Kidney epithelial cell (primary cell): Measurements from ENCODE around the gene CFAP61. TPM values are rescaled to one million over a fixed set of nuclear protein-coding genes. Genes with fewer than 3 reads are reported as not detected.
A peak's percentile ranks its signal among the peaks of the same experiment; 100 is the strongest.

Experiments
- DNase-seq: peaks from one replicate; pipeline ENCODE4 v3.0.0-alpha.2; 2010; ENCODE audit warnings: low read depth
- H3K27me3 ChIP-seq: 2 replicates; pipeline ENCODE4 v1.6.0; 2011; ENCODE audit warnings: low read length; ENCODE audit not compliant: control insufficient read depth, insufficient read depth
- H3K36me3 ChIP-seq: 2 replicates; pipeline ENCODE4 v1.5.1; 2011; ENCODE audit warnings: low read length; ENCODE audit not compliant: control insufficient read depth, insufficient read depth
- H3K4me3 ChIP-seq: 2 replicates; pipeline ENCODE4 v1.5.1; 2011; ENCODE audit warnings: low read depth, mild to moderate bottlenecking, control low read depth, low read length
- total RNA-seq: library from RNA; depleted of rRNA; stranded (reverse); fragments of >200 nt; gene quantifications from 2 replicates; pipeline ENCODE4 v1.2.3, GENCODE V29; 2015
- TF ChIP-seq, protein P1 (sequence below): IDR thresholded peaks from 2 replicates; pipeline ENCODE4 v1.5.1; 2011; ENCODE audit warnings: mild to moderate bottlenecking, moderate library complexity, low read length, control low read depth, inconsistent platforms; ENCODE audit not compliant: insufficient read depth, poor library complexity, severe bottlenecking

CFAP61 gene
- total RNA-seq, 1 donor from 2014 or later: not detected

DNA sequence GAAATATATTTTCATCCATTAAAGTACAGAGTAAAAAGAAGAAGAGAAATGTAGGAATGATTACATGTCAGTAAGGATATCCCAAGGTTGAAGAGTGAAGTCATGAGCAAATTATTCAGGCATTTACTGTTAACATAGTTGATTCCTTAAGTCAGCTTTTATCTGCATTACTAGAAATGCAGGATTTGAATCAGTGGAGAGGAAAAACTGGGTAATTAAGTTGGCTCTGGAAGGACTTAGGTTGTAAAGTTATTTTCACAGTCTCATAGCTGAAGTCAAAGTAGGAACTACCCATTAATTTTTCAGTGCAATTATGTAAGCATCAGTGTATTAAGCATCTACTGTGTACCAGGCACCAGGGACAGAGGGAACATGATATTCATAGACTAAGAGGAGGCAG, 27.4 kb upstream of the CFAP61 start:
- H3K27me3 ChIP-seq: no peaks in the 10 kb centered on the region
- peak; percentile 47 for DNase-seq
- H3K4me3 ChIP-seq: no peak overlapping the region
- H3K36me3 ChIP-seq: no peaks in the 10 kb centered on the region
- TF ChIP-seq, protein P1, sequence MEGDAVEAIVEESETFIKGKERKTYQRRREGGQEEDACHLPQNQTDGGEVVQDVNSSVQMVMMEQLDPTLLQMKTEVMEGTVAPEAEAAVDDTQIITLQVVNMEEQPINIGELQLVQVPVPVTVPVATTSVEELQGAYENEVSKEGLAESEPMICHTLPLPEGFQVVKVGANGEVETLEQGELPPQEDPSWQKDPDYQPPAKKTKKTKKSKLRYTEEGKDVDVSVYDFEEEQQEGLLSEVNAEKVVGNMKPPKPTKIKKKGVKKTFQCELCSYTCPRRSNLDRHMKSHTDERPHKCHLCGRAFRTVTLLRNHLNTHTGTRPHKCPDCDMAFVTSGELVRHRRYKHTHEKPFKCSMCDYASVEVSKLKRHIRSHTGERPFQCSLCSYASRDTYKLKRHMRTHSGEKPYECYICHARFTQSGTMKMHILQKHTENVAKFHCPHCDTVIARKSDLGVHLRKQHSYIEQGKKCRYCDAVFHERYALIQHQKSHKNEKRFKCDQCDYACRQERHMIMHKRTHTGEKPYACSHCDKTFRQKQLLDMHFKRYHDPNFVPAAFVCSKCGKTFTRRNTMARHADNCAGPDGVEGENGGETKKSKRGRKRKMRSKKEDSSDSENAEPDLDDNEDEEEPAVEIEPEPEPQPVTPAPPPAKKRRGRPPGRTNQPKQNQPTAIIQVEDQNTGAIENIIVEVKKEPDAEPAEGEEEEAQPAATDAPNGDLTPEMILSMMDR: no peak

DNA sequence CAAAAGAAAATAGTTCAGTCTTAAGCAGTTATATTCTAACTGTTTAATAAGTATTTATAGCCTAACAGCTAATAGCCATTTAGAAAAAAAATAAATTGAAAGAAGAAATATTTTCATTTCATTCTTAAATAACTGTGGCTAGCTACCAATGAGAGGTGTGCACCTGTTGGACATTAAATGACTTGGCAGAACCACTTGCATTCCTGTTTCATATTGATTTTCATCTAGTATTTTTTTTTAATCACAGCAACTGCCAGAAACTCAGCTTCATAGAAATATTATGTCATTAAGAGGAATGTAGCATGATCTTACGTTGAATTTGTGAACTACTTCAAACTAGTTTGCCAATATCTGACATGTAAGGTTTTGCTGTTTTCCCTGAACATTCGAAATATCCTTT, 25.0 kb upstream of the CFAP61 start:
- DNase-seq: no peak

DNA sequence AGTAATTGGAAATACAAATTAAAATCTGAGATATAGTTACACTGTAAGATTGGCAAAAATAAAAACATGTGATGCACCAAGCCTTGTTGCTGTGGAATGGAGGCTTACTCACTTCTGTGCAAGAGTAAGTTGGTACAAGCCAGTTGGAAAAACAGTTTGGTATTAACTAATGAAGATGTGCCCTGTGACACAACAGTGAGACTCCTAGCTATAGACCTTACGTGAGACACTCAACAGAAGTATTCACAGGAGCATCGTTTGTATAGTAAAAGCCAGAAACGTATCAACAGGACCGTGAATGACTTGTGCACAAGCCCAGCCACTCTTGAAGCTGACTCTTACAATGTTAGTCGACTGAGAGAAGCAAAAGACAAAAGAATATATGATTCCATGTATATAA, 20.5 kb upstream of the CFAP61 start:
- TF ChIP-seq, protein P1: no peak
- no peak overlapping the region for H3K4me3 ChIP-seq
- H3K27me3 ChIP-seq: no peaks in the 10 kb centered on the region
- H3K36me3 ChIP-seq: no peaks in the 10 kb centered on the region
- DNase-seq: no peak

More for the DNA sequence above, 25.0 kb upstream of the CFAP61 start:
- H3K27me3 ChIP-seq: no peaks in the 10 kb centered on the region
- H3K36me3 ChIP-seq: no peaks in the 10 kb centered on the region
- TF ChIP-seq, protein P1: no peak
- H3K4me3 ChIP-seq: no peak overlapping the region

DNA sequence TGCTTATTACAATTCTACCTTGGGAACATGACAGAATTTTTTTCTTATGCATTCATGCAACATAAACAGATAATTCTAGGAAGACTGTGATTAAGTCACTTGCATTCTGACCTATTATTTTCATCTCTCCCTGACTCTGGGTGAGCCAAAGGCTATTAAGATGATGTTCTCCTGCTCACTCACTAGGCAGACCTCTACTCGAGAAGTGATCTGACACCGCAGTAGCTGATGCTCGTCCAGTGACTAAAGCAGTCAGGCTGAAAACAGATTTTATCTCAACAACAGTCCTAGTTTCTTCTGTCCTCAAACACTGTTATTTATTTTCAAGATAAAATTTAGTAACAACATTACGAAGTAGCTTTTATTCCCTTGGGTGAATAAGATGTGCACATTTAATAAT, 17.8 kb upstream of the CFAP61 start:
- no peaks in the 10 kb centered on the region for H3K27me3 ChIP-seq
- H3K4me3 ChIP-seq: no peak overlapping the region
- TF ChIP-seq, protein P1: no peak
- H3K36me3 ChIP-seq: peaks cover 1% of the 10 kb centered on the region
- DNase-seq: no peak

DNA sequence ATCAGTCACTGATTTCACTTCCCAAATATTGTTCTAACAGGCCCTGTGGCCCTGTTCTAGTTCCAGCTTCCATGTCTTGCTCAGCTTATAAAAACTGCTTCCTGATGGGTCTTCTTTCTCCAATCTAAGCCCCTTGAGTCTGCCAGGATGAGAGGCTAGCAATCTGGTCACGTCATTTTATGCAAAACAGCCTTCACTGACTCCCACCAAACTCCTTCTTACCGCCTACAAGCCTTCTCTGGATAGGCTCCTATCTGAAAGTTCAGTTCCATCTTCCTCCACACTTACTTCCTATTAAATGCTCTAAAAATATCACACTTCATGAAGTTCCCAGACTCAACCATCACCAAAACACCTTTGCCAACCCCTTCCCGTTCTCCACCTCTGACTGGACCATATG, 15.6 kb upstream of the CFAP61 start:
- TF ChIP-seq, protein P1: no peak
- no peak for DNase-seq
- no peaks in the 10 kb centered on the region for H3K27me3 ChIP-seq
- no peak overlapping the region for H3K4me3 ChIP-seq
- H3K36me3 ChIP-seq: peaks cover 1% of the 10 kb centered on the region

DNA sequence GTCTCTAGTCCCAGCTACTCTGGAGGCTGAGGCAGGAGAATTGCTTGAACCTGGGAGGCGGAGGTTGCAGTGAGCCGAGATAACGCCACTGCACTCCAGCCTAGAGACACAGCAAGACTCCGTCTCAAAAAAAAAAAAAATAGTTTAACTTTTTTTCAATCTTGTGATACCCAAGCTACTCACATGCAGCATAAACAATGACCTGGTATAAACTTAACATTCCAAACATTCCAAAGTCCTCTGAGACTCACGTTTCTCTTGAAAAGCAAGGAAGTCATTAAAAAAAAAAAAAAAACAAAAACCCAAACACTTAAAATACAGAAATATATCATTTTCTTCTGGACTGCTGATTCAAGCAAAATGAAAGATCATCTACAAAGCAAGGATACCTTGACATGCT, 14.4 kb upstream of the CFAP61 start:
- DNase-seq: peak; percentile 31
- H3K36me3 ChIP-seq: peaks cover 1% of the 10 kb centered on the region
- TF ChIP-seq, protein P1: no peak
- no peaks in the 10 kb centered on the region for H3K27me3 ChIP-seq
- H3K4me3 ChIP-seq: no peak overlapping the region
